Activated CD4-positive, alpha-beta T cell treated with anti-CD3 and anti-CD28 coated beads for 4 hours (primary cell): ENCODE results near the gene P2RX1.

Source experiments
- DNase-seq, 2 donors: peaks; one replicate each; pipeline ENCODE4 v3.0.0-alpha.2; 2020

The P2RX1 gene

DNA sequence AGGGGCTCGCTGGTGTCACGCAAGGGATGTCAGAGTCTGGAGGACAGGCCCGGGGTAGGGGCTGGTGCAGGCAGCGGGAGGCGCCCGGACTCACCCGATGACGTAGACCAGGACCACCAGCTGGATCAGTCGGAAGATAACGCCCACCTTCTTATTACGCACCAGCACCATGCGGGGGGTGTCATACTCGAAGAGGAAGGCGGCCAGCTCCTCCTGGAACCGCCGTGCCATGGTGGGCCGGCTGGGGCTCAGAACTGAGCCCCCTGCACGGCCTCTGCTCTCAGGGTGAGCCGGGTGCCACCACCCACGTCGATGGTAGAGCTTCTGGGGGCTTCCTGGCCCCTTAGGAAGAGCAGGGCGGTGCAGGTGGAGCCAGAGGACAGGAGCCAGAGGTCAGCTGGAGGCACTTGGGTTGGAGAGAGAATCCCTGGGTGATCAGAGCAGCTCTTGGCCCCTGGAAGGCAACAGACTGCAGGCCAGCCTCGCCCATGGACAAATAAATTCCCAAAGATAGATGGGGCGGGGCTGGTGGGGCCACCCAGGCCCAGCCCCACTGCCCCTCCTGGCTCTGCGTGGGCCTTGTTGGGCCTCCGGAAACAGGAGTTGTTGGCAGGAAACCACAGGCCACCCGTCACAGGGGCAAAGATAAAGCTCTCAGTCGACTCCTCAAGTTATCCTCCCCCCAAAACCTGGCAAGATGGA, at the start of gene P2RX1:
Gene P2RX1 (minus strand): TSS at position 471 of the 702 bp plus-strand sequence. CDS start 240 bp downstream, at position 231.
- no peak for DNase-seq

DNA sequence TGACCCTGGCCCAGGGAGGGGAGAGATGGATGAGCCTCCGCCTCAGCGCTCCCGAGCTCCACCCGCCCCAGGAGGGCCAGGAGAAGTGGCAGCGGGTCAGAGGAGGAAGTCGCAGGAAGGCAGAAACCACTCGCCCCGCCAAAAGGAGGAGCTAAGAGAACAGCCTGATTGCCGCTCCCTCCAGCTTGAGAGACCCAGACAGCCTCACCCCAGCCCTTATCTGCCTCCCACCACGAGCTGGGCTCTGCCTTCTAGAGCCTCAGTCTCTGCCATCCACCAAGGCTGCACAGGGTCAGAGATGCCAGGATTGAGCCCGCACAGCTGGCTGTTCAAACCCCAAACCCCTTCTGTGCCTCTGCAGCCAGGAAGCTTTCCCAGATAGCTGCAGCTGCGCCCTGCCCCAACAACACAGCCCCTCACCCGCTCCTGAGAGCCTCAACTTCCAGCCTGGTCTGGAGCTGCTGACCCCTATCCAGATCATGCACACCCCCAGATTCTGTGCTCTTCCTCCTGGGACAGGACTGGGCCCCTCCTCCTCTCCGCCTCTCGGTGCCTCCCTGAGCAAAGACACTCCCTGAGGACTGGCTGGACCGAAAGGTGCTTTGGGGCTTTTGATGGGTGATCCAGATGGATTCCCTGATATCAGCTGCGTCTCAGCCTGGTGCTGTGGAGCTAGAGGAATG, 49.0 kb upstream of the P2RX1 start:
- DNase-seq, result peak; percentile 61 to 62

- peak; percentile 55 to 57 for DNase-seq
These were observed 48.2 kb upstream of the P2RX1 start, which contains the start of gene ATP2A3 for GRCh38 chr17:3964203-3965117. Gene ATP2A3, minus strand, starts transcription at chr17:3964437. Its CDS starts 146 bp downstream, at chr17:3964291.

- DNase-seq, result peak; percentile 49 to 58
These were observed 47.3 kb upstream of the P2RX1 start for GRCh38 chr17:3963237-3964201.

DNA sequence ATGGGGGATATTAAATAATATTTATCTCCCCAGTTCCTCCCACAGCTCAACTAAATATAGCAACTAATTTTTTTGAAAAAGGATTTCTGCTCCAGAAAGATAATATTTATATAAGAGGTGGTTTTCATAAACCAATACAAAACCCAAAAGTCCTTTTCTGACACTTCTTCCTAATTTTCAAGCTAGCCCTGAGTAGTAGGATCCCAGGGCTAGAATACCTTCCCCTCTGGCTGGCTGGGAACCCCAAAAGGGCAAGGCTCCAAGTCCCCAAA, 46.6 kb upstream of the P2RX1 start:
- DNase-seq, result no peak

- DNase-seq, result no peak
These were observed 46.1 kb upstream of the P2RX1 start for GRCh38 chr17:3962217-3962964.

GRCh38 chr17:3961564-3962047, 45.3 kb upstream of the P2RX1 start:
- DNase-seq, result peak; percentile 10 to 15

DNA sequence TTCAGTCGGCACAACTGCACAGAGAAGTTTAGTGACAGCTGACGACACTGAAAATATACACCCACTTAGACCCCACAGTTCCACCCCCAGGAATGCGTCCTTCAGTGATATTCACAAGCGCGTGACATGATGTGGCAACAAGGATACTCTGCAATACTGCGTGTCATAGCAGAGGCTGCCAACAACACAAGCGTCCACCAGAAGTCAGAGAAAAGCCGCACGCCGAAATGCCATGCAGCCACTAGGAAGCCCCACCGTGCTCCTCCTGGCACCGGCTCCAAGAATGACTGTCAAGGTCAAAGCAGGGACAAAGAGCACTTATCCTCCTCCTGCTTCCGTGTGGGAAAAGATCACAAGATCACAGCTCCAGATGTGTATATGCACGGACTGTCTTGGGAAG, 44.5 kb upstream of the P2RX1 start:
- DNase-seq, result no peak

GRCh38 chr17:3959921-3960601, 43.8 kb upstream of the P2RX1 start:
- no peak for DNase-seq

DNA sequence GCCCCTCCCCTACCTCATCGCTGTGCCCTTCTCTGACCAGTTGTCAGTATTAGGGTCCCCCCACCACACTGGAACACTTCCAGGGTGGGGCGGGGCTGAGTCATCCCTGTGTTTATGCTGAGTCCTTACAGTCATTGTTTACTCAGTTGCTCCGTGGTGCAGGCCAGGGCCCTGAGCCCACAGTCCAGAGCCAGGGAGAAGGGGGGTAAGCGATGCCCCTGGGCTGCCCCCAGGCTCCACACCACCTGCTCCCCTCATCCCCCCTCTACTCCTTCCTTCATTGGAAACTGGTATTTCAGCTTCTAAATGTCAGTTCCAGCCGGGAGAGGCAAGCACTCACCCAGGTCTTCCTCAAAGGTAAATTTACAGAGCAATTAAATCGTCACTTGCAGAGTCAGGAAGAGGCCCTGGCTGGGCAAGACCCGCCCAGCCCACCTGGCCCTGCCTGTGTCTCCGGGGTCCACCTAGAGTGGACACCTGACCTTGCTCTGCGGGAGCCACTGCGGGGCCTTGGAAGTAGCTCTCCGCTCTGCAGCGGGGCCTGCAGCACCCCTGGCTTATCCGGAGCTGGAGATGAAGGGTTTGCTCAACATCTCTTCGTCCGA, 43.1 kb upstream of the P2RX1 start:
- no peak for DNase-seq

DNA sequence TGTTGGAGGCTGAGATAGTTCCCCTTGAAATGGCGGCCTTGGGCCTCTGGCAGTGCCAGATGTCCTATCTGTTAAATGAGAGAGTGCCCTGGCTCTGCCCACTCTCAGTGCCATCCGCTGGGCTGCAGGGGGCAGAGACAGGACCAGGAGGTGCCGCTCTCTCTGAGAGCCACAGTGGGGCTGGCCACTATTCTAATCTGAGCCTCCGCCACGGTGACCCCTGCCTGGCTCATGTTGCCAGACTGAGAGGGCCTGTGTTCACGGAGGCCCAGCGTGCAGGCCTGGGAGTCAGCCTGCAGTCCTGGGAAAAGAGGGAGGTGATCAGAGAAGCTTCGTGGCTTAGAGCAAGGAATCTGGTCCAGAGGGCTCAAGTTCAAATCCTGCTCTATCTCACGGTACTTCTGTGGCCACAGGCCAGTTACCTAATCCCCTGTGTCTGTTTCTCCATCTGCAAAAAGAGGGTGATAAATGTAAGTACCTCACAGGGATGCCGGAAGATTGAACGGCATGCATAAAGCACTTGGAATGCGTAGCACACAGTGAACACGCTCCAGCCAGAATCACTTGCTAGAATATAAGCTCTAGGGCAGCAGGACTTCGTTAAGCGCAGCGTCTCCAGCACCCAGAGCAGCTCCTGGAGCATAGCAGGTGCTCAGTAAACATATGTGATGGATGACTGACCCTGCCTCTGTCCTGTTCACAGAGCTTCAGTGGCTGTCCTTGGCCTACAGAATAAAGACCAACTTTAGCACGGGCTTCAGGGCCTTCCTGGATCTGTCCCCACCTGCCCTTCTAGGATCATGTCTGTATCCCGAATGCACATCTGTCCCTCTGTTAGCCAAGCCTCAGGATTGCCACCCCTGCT, 41.7 kb upstream of the P2RX1 start:
- no peak for DNase-seq

GRCh38 chr17:3956983-3957382, 40.7 kb upstream of the P2RX1 start:
- no peak for DNase-seq

DNA sequence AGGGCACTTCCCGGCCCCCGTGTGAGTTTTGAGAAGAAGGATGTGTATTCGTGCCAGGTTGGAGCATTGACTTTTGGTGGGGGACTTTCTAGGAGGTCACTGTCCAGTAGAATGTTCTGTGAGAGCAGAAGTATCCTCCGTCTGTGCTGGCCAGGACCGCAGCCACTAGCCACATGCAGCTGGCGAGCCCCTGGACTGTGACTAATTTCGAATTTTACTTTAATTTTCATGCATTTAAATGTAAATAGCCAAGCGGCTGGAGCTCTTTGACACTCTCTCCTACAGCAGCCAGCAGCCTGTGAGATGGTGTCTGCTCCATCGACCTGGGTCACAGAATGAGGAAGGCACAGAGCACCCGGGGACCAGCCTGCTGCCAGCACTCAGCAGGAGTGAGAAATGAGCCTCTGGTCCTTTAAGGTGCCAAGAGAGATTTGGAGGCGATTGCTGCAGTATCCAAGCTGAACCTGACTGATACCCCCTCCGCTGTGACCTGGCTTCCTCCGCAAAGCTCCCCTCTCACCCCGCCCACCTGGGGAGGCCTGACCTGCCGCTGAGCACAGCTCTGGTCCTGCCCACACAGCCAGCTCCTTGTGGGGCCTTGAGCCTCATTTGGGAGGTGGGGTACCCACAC, 40.2 kb upstream of the P2RX1 start:
- DNase-seq, result no peak

DNA sequence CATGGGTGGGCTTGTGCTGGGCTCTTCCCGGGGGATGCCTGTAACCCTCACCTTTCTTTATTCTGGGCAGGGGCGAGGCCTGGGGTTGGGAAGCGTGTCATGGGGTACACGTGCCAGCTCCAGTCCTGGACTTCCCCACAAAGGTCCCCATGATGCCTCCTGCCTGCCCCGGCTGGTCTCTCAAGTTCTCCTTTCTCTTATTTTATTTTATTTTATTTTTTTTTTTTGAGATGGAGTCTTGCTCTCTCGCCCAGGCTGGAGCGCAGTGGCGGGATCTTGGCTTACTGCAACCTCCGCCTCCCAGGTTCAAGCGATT, 39.4 kb upstream of the P2RX1 start:
- DNase-seq, result no peak

DNA sequence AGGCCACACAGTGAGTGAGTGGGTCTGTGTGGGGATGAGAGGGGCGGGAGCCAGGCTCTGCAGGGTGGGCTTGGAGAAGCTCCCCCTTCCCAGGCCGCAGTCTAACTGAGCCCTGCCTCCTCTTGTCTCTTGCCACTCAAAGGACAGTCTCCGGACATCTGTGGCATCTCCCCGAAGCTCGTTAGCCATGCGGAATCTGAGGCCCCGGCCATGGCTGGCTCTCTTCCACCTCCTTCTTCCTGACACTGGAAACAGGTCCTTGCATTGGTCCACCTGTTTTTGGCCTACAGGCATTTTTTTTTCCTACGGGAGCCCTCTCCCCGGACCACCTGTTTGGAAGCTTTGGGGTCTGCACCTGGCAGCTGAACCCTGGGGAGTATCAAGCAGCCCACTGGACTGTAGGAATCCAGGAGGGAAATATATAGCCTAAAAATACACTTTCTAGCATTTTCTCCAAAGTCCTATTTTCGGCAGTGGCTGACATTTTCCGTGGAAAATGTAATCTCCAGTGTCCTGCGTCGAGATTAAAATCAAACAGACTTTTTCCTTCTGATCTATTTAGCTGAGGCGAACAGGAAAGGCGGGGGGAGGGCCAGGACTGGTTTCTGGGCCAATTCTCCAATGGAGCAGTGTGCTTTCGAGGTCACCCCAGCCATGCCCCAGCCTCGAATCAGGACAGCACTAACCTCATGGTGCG, 38.9 kb upstream of the P2RX1 start:
- no peak for DNase-seq

GRCh38 chr17:3954086-3954485, 37.8 kb upstream of the P2RX1 start:
- no peak for DNase-seq

DNA sequence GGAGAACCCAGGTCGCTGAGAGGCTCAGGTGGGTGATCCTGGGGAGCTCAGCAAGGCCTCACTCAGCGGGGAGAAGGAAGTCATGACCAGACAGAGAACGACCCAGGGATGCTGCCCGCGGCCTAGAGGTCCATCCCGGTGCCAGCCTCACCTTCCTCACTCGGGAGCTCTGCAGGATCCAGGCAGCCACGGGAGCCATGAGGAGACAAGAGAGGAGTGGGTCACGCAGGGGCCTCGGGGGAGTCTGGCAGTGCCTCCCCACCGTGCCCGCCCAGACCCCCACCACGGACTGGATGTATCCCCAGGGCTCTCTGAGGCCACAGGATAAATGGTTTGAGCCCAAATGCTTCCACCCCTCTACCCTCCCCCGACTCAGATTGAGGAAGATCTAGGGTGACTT, 37.3 kb upstream of the P2RX1 start:
- DNase-seq, result no peak

DNA sequence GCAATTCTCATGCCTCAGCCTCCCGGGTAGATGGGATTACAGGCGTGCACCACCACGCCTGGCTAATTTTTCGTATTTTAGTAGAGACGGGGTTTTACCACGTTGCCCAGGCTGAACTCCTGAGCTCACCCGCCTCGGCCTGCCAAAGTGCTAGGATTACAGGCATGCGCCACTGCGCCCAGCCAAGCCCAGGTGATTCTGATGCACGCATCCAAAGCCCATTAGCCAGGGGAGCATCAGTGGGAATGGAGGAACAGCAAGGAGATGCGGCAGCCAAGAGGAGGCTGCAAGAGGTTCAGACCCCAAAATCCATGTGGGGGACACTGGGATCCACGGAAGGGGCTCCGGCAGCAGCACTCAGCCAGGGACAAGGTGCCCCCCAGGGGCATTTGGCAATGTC, 35.9 kb upstream of the P2RX1 start:
- no peak for DNase-seq

- no peak for DNase-seq
These were observed 35.2 kb upstream of the P2RX1 start for GRCh38 chr17:3951420-3951819.
